HepG2 (cell line): Measurements from ENCODE around the gene SPCS1. TPM values are rescaled to one million over a fixed set of nuclear protein-coding genes. Genes with fewer than 3 reads are reported as not detected.

Experiments used
- BRD4 ChIP-seq: sonication (generic); formaldehyde crosslinking; IDR thresholded peaks from 2 replicates; pipeline ENCODE4 v1.4.0; 2020; ENCODE audit warnings: missing genetic modification reagents
- DMAP1 ChIP-seq: IDR thresholded peaks from 2 replicates; pipeline ENCODE4 v1.6.1; 2016
- ETV6 ChIP-seq: sonication (generic); formaldehyde crosslinking; conservative IDR thresholded peaks from 2 replicates; pipeline ENCODE4 v1.4.0; 2020; ENCODE audit warnings: missing genetic modification reagents
- FOXA3 ChIP-seq: IDR thresholded peaks from 2 replicates; pipeline ENCODE4 v1.6.1; 2016; ENCODE audit warnings: missing genetic modification reagents, missing compliant biosample characterization
- HNRNPH1 ChIP-seq: fragments of 200-400 bp; formaldehyde crosslinking; optimal IDR thresholded peaks from 2 replicates; pipeline ENCODE3; 2017; ENCODE audit warnings: mild to moderate bottlenecking, low read depth, low read length
- MLXIP ChIP-seq: sonication (generic); formaldehyde crosslinking; IDR thresholded peaks from 2 replicates; pipeline ENCODE4 v1.9.0; 2021; ENCODE audit warnings: missing genetic modification reagents, borderline replicate concordance
- RORA ChIP-seq: sonication (generic); formaldehyde crosslinking; IDR thresholded peaks from 2 replicates; pipeline ENCODE4 v1.5.0; 2020; ENCODE audit warnings: mild to moderate bottlenecking, missing genetic modification reagents, moderate library complexity
- YEATS4 ChIP-seq: sonication (generic); formaldehyde crosslinking; IDR thresholded peaks from 2 replicates; pipeline ENCODE4 v1.4.0; 2020; ENCODE audit warnings: missing genetic modification reagents, borderline replicate concordance
- ZBTB21 ChIP-seq: sonication (generic); formaldehyde crosslinking; IDR thresholded peaks from 2 replicates; pipeline ENCODE4 v1.4.0; 2020; ENCODE audit warnings: missing genetic modification reagents
- ZBTB38 ChIP-seq: sonication (generic); formaldehyde crosslinking; IDR thresholded peaks from 2 replicates; pipeline ENCODE4 v1.5.1; 2020; ENCODE audit warnings: mild to moderate bottlenecking, missing genetic modification reagents
- ZMAT3 ChIP-seq: sonication (generic); formaldehyde crosslinking; conservative IDR thresholded peaks from 2 replicates; pipeline ENCODE4 v1.7.0; 2021; ENCODE audit warnings: missing genetic modification reagents
- ZNF205 ChIP-seq: IDR thresholded peaks from 2 replicates; pipeline ENCODE4 v1.6.1; 2018; ENCODE audit warnings: missing biosample characterization, missing genetic modification reagents
- ZNF207 ChIP-seq: fragments of 450-650 bp; IDR thresholded peaks from 2 replicates; pipeline ENCODE4 v1.6.1; 2016; ENCODE audit warnings: antibody characterized with exemption, borderline replicate concordance
- ZNF24 ChIP-seq: fragments of 450-650 bp; IDR thresholded peaks from 2 replicates; pipeline ENCODE4 v1.6.1; 2017; ENCODE audit warnings: antibody characterized with exemption, mild to moderate bottlenecking
- ZNF546 ChIP-seq: sonication (generic); formaldehyde crosslinking; conservative IDR thresholded peaks from 2 replicates; pipeline ENCODE4 v1.8.1; 2023; ENCODE audit warnings: mild to moderate bottlenecking, missing genetic modification reagents
- ZNF7 ChIP-seq: IDR thresholded peaks from 2 replicates; pipeline ENCODE4 v1.6.1; 2016; ENCODE audit warnings: missing biosample characterization, missing genetic modification reagents
- ZNF713 ChIP-seq: sonication (generic); formaldehyde crosslinking; IDR thresholded peaks from 2 replicates; pipeline ENCODE4 v1.4.0; 2020; ENCODE audit warnings: mild to moderate bottlenecking, missing genetic modification reagents
- ZNF746 ChIP-seq: sonication (generic); formaldehyde crosslinking; IDR thresholded peaks from 2 replicates; pipeline ENCODE4 v1.8.0; 2022; ENCODE audit warnings: mild to moderate bottlenecking, missing genetic modification reagents
- polyA plus RNA-seq, 8 experiments: library from polyadenylated mRNA; depleted of rRNA in 3 of 8; stranded (reverse) in 7 of 8; unstranded in 1 of 8; fragments of >200 nt; fragmentation: Illumina TruSeq in 4 of 8; extraction: Trizol in 4 of 8; gene quantifications; 2 replicates each; pipeline versions ENCODE4 v1.2.1 to v1.2.3, GENCODE V29; 2011 to 2016; ENCODE audit warnings: low read depth in 4 of 8, missing spikeins in 1 of 8, mixed read lengths in 1 of 8; ENCODE audit not compliant: insufficient read depth in 1 of 8
- total RNA-seq, 5 experiments: library from RNA; depleted of rRNA; stranded (reverse); fragments of >200 nt; fragmentation: Illumina TruSeq; extraction: Trizol; gene quantifications; 2 replicates each; pipeline ENCODE4 v1.2.3, GENCODE V29; 2016; ENCODE audit warnings: low read depth in 1 of 5
- TF ChIP-seq, protein P1 (sequence below): IDR thresholded peaks from 2 replicates; pipeline ENCODE4 v1.6.1; 2016; ENCODE audit warnings: missing genetic modification reagents, missing compliant biosample characterization
- TF ChIP-seq, protein P2 (sequence below), 2 experiments: fragments of 450-650 bp in 1 of 2; sonication (generic) in 1 of 2; formaldehyde crosslinking; IDR thresholded peaks; 2 replicates each; pipeline versions ENCODE4 v1.5.0 to v1.8.0; 2020 to 2022; ENCODE audit warnings: mild to moderate bottlenecking in 1 of 2, missing genetic modification reagents in 1 of 2
- TF ChIP-seq, protein P3 (sequence below): sonication (generic); formaldehyde crosslinking; IDR thresholded peaks from 2 replicates; pipeline ENCODE4 v1.4.0; 2020; ENCODE audit warnings: low read depth, missing genetic modification reagents
- TF ChIP-seq, protein P4 (sequence below): IDR thresholded peaks from 2 replicates; pipeline ENCODE4 v1.6.1; 2012; ENCODE audit warnings: inconsistent platforms

The SPCS1 gene
- total and polyA plus RNA-seq, 2 of the 13 experiments (the other 11 are each of a cell fraction or from before 2014, with no cell fraction given): 84.6 to 120 TPM

GRCh38 chr3:52704611-52705437 lies 1.1 kb upstream of the SPCS1 start (continued):
- TF ChIP-seq YEATS4 (CRISPR knock-in tag) (peak; percentile 82), MLXIP (CRISPR knock-in tag) (peak; percentile 89; the same call in 1 of the 2 replicates), ZBTB21 (CRISPR knock-in tag) (peak; percentile 56; the same call in 1 of the 2 replicates), HNRNPH1 (no peak), ZNF24 (no peak), ZBTB38 (CRISPR knock-in tag) (no peak; the same call in 1 of the 2 replicates), BRD4 (0 out of 2 replicates have a peak, but pooled peaks have one; percentile 68), ZNF207 (no peak), FOXA3 (CRISPR knock-in tag) (peak; percentile 82), ZNF546 (CRISPR knock-in tag) (no peak), ZNF7 (CRISPR knock-in tag) (no peak), ZNF713 (CRISPR knock-in tag) (no peak), ZNF205 (CRISPR knock-in tag) (peak; percentile 65; the same call in 1 of the 2 replicates), ZNF746 (CRISPR knock-in tag) (peak; percentile 53), ETV6 (no peak), RORA (CRISPR knock-in tag) (no peak), DMAP1 (CRISPR knock-in tag) (peak; percentile 95), ZMAT3 (peak; percentile 73)
- TF ChIP-seq, protein P1, sequence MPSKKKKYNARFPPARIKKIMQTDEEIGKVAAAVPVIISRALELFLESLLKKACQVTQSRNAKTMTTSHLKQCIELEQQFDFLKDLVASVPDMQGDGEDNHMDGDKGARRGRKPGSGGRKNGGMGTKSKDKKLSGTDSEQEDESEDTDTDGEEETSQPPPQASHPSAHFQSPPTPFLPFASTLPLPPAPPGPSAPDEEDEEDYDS (CRISPR knock-in tag): no peak
- TF ChIP-seq, protein P2, sequence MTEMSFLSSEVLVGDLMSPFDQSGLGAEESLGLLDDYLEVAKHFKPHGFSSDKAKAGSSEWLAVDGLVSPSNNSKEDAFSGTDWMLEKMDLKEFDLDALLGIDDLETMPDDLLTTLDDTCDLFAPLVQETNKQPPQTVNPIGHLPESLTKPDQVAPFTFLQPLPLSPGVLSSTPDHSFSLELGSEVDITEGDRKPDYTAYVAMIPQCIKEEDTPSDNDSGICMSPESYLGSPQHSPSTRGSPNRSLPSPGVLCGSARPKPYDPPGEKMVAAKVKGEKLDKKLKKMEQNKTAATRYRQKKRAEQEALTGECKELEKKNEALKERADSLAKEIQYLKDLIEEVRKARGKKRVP (CRISPR knock-in tag; IDR thresholded peaks at IDR 0.05): peak in 1 of 2 experiments; percentile 38; a peak in 1 of 4 replicates
- TF ChIP-seq, protein P3, sequence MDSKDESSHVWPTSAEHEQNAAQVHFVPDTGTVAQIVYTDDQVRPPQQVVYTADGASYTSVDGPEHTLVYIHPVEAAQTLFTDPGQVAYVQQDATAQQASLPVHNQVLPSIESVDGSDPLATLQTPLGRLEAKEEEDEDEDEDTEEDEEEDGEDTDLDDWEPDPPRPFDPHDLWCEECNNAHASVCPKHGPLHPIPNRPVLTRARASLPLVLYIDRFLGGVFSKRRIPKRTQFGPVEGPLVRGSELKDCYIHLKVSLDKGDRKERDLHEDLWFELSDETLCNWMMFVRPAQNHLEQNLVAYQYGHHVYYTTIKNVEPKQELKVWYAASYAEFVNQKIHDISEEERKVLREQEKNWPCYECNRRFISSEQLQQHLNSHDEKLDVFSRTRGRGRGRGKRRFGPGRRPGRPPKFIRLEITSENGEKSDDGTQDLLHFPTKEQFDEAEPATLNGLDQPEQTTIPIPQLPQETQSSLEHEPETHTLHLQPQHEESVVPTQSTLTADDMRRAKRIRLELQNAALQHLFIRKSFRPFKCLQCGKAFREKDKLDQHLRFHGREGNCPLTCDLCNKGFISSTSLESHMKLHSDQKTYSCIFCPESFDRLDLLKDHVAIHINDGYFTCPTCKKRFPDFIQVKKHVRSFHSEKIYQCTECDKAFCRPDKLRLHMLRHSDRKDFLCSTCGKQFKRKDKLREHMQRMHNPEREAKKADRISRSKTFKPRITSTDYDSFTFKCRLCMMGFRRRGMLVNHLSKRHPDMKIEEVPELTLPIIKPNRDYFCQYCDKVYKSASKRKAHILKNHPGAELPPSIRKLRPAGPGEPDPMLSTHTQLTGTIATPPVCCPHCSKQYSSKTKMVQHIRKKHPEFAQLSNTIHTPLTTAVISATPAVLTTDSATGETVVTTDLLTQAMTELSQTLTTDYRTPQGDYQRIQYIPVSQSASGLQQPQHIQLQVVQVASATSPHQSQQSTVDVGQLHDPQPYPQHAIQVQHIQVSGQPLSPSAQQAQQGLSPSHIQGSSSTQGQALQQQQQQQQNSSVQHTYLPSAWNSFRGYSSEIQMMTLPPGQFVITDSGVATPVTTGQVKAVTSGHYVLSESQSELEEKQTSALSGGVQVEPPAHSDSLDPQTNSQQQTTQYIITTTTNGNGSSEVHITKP: peak; percentile 65
- TF ChIP-seq, protein P4, sequence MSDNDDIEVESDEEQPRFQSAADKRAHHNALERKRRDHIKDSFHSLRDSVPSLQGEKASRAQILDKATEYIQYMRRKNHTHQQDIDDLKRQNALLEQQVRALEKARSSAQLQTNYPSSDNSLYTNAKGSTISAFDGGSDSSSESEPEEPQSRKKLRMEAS: peak; percentile 96
